Measurements from ENCODE around the gene ZC3H12A.

GRCh38 chr1:37480125-37480466, 5.7 kb downstream of the ZC3H12A start:
- TF ChIP-seq RAD21 (IDR thresholded peaks at IDR 0.05; ENCODE audit: low read depth) (no peak), TEAD4 (IDR thresholded peaks at IDR 0.05) (no peak), EP300 (IDR thresholded peaks at IDR 0.05; ENCODE audit: borderline replicate concordance) (no peak), TAF1 (IDR thresholded peaks at IDR 0.05; ENCODE audit: low read depth) (no peak), NFIC (IDR thresholded peaks at IDR 0.05) (no peak)

Data from Ishikawa (cell line).